AG08396 (cell line): ENCODE measurements around the gene TLE4.
A peak's percentile ranks its signal among the peaks of the same experiment; 100 is the strongest.
"Not testable (repeated sequence)": the region's sequence is repeated elsewhere in the genome, so short reads cannot be mapped to it uniquely, and the experiment has no call there.

Experiments used
- DNase-seq: peaks from one replicate; pipeline ENCODE4 v3.0.0; 2012; ENCODE audit warnings: low spot score, mixed read lengths

Gene TLE4

GRCh38 chr9:79741381-79741780 is 169.6 kb downstream of the TLE4 start:
- no peak for DNase-seq

GRCh38 chr9:79742110-79742721 is 170.5 kb downstream of the TLE4 start:
- DNase-seq, result no peak

GRCh38 chr9:79744521-79744920 is 172.8 kb downstream of the TLE4 start:
- no peak for DNase-seq

GRCh38 chr9:79745752-79746336 is 174.1 kb downstream of the TLE4 start:
- DNase-seq, result no peak

- not testable (repeated sequence) for DNase-seq
Observed at GRCh38 chr9:79751895-79752466, 180.2 kb downstream of the TLE4 start.

GRCh38 chr9:79756414-79756813 is 184.6 kb downstream of the TLE4 start:
- DNase-seq, result no peak

GRCh38 chr9:79757074-79757473 is 185.3 kb downstream of the TLE4 start:
- no peak for DNase-seq

- no peak for DNase-seq
Observed at GRCh38 chr9:79757881-79758669, 186.3 kb downstream of the TLE4 start.

- DNase-seq, result no peak
Observed at GRCh38 chr9:79759460-79759859, 187.7 kb downstream of the TLE4 start.

- no peak for DNase-seq
Observed at GRCh38 chr9:79762070-79762469, 190.3 kb downstream of the TLE4 start.

- no peak for DNase-seq
Observed at GRCh38 chr9:79763671-79764285, 192.0 kb downstream of the TLE4 start.

- peak; percentile 81 for DNase-seq
Observed at GRCh38 chr9:79764374-79764773, 192.6 kb downstream of the TLE4 start.

GRCh38 chr9:79765466-79765865 is 193.7 kb downstream of the TLE4 start:
- DNase-seq, result no peak

- no peak for DNase-seq
Observed at GRCh38 chr9:79766091-79766490, 194.3 kb downstream of the TLE4 start.

- peak; percentile 7 for DNase-seq
Observed at GRCh38 chr9:79768194-79768593, 196.4 kb downstream of the TLE4 start.

GRCh38 chr9:79769476-79770275 is 197.9 kb downstream of the TLE4 start:
- DNase-seq, result no peak

- no peak for DNase-seq
Observed at GRCh38 chr9:79774356-79774755, 202.6 kb downstream of the TLE4 start.
